AG09319 (cell line): ENCODE results near the gene MATN1.
A peak's percentile ranks its signal among the peaks of the same experiment; 100 is the strongest.

Experiments
- DNase-seq: peaks from one replicate; pipeline ENCODE4 v3.0.0-alpha.2; 2010; ENCODE audit warnings: low read depth; ENCODE audit errors: extremely low read depth
- TF ChIP-seq, protein P1 (sequence below): IDR thresholded peaks from 2 replicates; pipeline ENCODE4 v1.5.1; 2011; ENCODE audit warnings: low read depth, mild to moderate bottlenecking, inconsistent platforms, low read length, moderate library complexity

MATN1 gene

DNA sequence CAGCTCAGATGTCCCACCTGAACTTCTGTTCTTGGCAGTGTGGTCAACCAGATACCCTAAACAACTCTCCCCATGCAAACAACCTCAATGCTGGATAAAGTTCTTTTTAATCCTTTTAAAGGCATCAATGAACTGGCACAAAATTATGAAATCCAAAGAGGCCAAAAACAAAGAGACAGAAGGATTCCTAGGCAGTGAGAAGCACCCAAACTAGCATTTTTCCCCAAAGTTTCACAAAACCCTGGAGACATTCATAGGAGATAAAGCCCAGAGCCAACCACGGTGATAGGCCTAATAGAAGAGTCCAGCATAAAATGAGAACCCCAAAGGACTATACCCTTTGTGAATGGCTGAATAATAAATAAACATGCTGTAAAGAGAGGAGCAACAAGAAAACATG is 50.7 kb downstream of the MATN1 start:
- TF ChIP-seq, protein P1, sequence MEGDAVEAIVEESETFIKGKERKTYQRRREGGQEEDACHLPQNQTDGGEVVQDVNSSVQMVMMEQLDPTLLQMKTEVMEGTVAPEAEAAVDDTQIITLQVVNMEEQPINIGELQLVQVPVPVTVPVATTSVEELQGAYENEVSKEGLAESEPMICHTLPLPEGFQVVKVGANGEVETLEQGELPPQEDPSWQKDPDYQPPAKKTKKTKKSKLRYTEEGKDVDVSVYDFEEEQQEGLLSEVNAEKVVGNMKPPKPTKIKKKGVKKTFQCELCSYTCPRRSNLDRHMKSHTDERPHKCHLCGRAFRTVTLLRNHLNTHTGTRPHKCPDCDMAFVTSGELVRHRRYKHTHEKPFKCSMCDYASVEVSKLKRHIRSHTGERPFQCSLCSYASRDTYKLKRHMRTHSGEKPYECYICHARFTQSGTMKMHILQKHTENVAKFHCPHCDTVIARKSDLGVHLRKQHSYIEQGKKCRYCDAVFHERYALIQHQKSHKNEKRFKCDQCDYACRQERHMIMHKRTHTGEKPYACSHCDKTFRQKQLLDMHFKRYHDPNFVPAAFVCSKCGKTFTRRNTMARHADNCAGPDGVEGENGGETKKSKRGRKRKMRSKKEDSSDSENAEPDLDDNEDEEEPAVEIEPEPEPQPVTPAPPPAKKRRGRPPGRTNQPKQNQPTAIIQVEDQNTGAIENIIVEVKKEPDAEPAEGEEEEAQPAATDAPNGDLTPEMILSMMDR = no peak

DNA sequence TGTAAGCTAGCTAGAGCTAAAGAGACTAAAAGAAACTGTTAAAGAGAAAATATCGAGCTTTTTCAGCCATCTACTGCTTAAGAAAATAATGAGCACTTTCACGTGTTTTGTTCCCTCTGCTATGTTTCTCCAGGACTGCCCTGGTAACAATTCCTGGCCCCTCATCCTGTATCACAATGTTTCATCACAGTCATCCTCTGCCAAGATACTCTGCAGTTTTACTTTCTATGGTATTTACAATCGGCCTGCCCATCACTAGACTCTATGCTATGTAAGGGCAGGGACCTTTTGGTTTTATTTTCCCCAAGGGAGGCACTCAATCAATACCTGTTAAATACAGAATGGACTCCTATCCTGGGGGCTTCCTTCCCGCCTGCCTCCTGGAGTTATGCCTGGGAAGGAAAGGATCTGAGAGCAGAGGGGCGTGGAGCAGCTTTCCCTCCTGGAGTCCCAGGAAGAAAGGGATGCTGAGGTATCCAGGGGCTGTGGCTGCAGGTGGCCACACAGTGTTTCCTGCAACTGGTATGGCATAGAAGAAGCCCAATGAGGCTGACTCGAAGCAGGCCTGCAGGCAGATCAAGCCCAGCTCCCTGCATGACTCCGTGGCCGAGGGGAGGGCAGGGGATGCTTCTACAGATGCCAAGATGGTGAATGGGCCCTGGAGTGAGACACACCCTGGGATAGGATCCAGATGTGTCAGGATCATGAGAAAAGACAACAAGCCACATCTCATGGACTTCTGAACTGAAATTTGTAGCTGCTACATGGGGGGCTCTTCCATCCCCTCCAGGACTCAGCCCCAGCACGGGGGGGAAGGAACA is 52.9 kb downstream of the MATN1 start:
- TF ChIP-seq, protein P1 = no peak
- DNase-seq = peak; percentile 20

More for the DNA sequence above, 50.7 kb downstream of the MATN1 start:
- DNase-seq = no peak

DNA sequence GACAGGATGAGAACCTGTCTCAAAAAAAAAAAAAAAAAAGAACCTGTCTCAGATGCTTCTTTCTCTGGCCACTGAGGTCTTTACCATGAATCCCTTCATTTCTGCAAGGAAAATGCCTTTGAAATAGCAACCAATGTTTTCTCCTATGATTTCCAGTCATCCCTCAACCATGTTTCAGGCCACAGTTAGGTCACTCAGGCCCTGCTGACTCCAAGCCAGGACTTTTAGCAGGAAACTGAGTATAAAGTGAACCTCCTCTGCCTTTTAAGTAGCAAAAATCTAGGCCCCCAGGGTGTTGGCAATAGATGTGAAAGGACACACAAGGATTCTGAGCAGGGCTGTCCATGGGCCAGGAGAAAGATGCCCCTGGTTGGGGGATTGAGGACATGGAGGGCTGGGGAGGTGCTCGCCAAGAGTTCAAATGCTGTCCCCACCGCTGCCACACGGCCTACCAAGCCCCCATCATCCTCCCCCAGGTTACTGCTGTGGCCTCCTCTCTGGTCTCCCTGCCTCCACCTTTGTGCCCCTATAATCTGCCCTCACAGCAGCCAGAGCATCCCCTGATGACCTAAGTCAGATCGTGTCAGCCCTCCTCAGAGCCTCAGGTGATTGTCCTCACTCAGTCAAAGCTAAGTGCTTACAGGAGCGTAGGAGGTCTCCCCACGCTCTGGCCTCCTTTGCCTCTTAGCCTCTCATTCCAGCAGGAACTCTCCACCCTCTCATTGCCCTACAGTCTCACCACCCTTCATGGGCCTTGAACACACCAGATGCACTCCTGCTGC is 54.6 kb downstream of the MATN1 start:
- DNase-seq = no peak
- TF ChIP-seq, protein P1 = no peak

DNA sequence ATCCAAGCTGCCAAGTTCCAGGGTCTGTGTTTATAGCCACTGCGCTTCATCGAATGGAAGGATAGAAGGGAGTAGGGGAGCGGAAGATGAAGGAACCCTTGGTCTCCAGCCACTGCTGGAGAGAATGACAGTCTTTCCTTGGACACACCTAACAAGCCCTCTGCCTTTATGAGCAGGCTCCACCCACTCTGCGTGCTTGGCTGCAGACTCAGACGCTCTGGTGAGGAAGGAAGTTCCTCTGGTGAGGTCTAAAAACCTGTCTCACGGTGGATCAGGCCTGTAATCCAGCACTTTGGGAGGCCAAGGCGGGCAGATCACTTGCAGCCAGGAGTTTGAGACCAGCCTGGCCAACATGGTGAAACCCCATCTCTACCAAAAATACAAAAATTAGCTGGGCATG is 55.4 kb downstream of the MATN1 start:
- no peak for DNase-seq
- TF ChIP-seq, protein P1 = no peak

DNA sequence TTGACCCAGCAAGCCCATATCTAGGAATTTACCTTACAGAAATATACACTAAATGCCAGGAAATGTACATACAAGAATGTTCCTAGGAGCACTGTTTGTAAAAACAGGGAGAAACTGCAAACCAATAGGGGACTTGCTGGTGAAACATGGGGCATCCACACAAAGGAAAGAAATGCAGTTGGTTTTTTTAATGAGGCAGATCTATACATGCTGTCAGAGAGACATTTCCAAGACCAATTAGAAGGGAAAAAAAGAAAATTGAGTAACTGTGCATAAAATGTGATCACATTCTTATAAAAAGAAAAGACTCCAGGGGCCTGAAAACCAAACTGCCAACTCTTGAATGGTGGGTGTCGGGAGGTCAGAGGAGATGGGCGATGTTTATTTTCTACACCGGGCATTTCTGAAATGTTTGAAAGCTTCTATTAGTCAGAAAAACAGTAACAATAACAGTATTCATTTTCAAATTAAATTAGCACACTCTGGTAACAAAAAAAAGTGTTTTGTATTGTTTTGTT is 56.6 kb downstream of the MATN1 start:
- TF ChIP-seq, protein P1 = no peak
- no peak for DNase-seq

DNA sequence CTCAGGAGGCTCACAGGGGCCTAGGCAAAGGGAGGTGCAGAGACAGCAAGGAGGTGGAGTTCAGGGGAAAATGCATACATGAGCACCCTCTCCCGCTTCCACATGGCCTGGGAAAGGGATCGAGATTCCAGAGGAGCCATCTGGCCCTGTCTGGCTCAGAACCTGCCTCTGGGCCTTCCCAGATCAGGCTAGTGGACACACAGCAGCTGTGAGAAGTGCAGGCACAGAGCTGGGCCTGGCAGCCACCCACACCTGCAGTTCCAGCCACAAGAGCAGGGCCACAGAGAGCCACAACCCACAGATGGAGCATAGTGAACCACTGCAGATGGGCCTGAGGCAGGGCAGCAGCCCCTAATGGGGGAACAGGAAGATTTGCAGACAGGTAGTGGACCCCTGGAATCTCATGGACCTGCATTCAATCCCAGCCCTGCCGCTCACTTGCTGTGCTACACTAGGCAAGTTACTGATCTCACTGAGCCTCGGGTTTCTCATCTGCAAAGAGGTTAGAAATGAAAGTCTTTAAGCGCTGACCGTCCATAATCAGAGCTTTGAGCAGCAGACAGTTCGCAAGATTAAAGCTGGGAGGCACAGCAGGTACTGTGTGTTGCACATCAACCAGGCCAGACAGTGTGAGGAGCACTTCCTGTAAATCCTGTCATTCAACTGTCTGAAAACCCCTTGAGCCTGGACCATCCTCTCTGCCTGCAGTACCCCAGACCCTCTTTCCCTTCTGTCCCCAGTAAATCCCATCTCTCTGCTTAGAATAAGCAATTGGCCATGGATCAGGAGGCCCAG is 58.0 kb downstream of the MATN1 start:
- TF ChIP-seq, protein P1 = no peak
- DNase-seq = no peak
